Prostate gland (tissue), 2 donors: Measurements from ENCODE around the gene ACTN4. TPM values are rescaled to one million over a fixed set of nuclear protein-coding genes. Genes with fewer than 3 reads are reported as not detected.
A peak's percentile ranks its signal among the peaks of the same experiment; 100 is the strongest.

Experiments
- DNase-seq: peaks from one replicate; pipeline ENCODE4 v3.0.0-alpha.2; 2019; ENCODE audit warnings: low spot score
- H3K27ac ChIP-seq, 2 donors: fragments of 200-600 bp; sonication (generic); 2 replicates each; pipeline ENCODE4 v1.5.1; 2017 to 2019
- H3K27me3 ChIP-seq: fragments of 200-600 bp; sonication (generic); replicated peaks from 2 replicates; pipeline ENCODE4 v1.5.1; 2019; ENCODE audit not compliant: insufficient read depth
- H3K36me3 ChIP-seq, 2 donors: fragments of 200-600 bp; sonication (generic); 1 replicate in 1 of 2; 2 replicates in 1 of 2; pipeline versions ENCODE4 v1.5.1 to v1.8.1; 2017 to 2019
- H3K4me1 ChIP-seq: fragments of 200-600 bp; sonication (generic); replicated peaks from 2 replicates; pipeline ENCODE4 v1.5.1; 2019
- H3K4me3 ChIP-seq, 2 donors: fragments of 200-600 bp; sonication (generic); 2 replicates each; pipeline ENCODE4 v1.5.1; 2017 to 2019
- H3K9me3 ChIP-seq: fragments of 200-600 bp; sonication (generic); 2 replicates; pipeline ENCODE4 v1.5.1; 2017
- CTCF ChIP-seq, 4 experiments: fragments of 200-600 bp in 2 of 4; fragments of 450-650 bp in 2 of 4; sonication (generic) in 2 of 4; IDR thresholded peaks; 1 replicate in 3 of 4; 2 replicates in 1 of 4; pipeline ENCODE4 v1.5.1; 2016 to 2019; ENCODE audit warnings: antibody characterized with exemption in 4 of 4, mild to moderate bottlenecking in 2 of 4, moderate library complexity in 2 of 4
- POLR2A ChIP-seq: fragments of 450-650 bp; IDR thresholded peaks from one replicate; pipeline ENCODE4 v1.6.1; 2016; ENCODE audit warnings: antibody characterized with exemption, mild to moderate bottlenecking
- POLR2AphosphoS5 ChIP-seq: sonication (generic); formaldehyde crosslinking; IDR thresholded peaks from one replicate; pipeline ENCODE4 v1.6.1; 2017; ENCODE audit warnings: antibody characterized with exemption
- WGBS: methylation state at CpG from one replicate; pipeline ENCODE4 v1.1.5; 2018; 5-methylcytosine and 5-hydroxymethylcytosine counted together
- intact Hi-C: fragments of 100-400 bp; cut with DNase I; formaldehyde crosslinking; loops from one replicate; pipeline ENCODE4 v1.14.2; 2022
- total RNA-seq, 2 donors: library from RNA; depleted of rRNA; stranded (reverse); fragments of >200 nt; gene quantifications; one replicate each; pipeline ENCODE4 v1.1.0, GENCODE V29; 2016

ACTN4 gene
- total RNA-seq, 2 donors from 2014 or later: 312 to 330 TPM

- intact Hi-C loops: no loop called here
- DNase-seq: no peak
- peak overlapping the region; percentile 89 to 95 for H3K27ac ChIP-seq
- peaks cover 57% of the 10 kb centered on the region for H3K4me1 ChIP-seq
- no peaks in the 10 kb centered on the region for H3K9me3 ChIP-seq
- no peak overlapping the region for H3K4me3 ChIP-seq
- H3K36me3 ChIP-seq: no peaks in the 10 kb centered on the region
- WGBS: 82% methylated on average over 22 of the region's 22 CpGs
- TF ChIP-seq CTCF (IDR thresholded peaks at IDR 0.05) (no peak), POLR2A (no peak), POLR2AphosphoS5 (no peak)
- H3K27me3 ChIP-seq: no peaks in the 10 kb centered on the region
Observed at GRCh38 chr19:38663156-38663651, 15.8 kb downstream of the ACTN4 start.

GRCh38 chr19:38663957-38664502 is 16.6 kb downstream of the ACTN4 start:
- H3K4me1 ChIP-seq: peaks cover 54% of the 10 kb centered on the region
- peak; percentile 75 for TF ChIP-seq POLR2AphosphoS5
- TF ChIP-seq POLR2A: no peak
- H3K9me3 ChIP-seq: no peaks in the 10 kb centered on the region
- H3K27me3 ChIP-seq: no peaks in the 10 kb centered on the region
- H3K36me3 ChIP-seq: no peaks in the 10 kb centered on the region
- H3K4me3 ChIP-seq: no peak overlapping the region
- no peak for DNase-seq
- WGBS: 26% methylated on average over 19 of the region's 19 CpGs
- intact Hi-C loops: no loop called here
- H3K27ac ChIP-seq: peak overlapping the region; percentile 89 to 95

GRCh38 chr19:38664503-38665211 is 17.2 kb downstream of the ACTN4 start:
- Histone ChIP-seq H3K27me3 (no peaks in the 10 kb centered on the region), H3K4me1 (peaks cover 48% of the 10 kb centered on the region), H3K9me3 (no peaks in the 10 kb centered on the region), H3K36me3 (no peaks in the 10 kb centered on the region), H3K27ac (peak overlapping the region; percentile 89 to 95), H3K4me3 (no peak overlapping the region)
- no peak for TF ChIP-seq POLR2A
- TF ChIP-seq CTCF (IDR thresholded peaks at IDR 0.05): no peak
- no peak for TF ChIP-seq POLR2AphosphoS5
- intact Hi-C loops: no loop called here
- WGBS: 38% methylated on average over 6 of the region's 7 CpGs
- no peak for DNase-seq

GRCh38 chr19:38665219-38665931 is 17.9 kb downstream of the ACTN4 start:
- no peaks in the 10 kb centered on the region for H3K27me3 ChIP-seq
- no peak for TF ChIP-seq CTCF (IDR thresholded peaks at IDR 0.05)
- no peak for TF ChIP-seq POLR2A
- TF ChIP-seq POLR2AphosphoS5: no peak
- no peaks in the 10 kb centered on the region for H3K36me3 ChIP-seq
- no peak overlapping the region for H3K4me3 ChIP-seq
- no peaks in the 10 kb centered on the region for H3K9me3 ChIP-seq
- peak overlapping the region; percentile 89 to 95 for H3K27ac ChIP-seq
- DNase-seq: no peak
- intact Hi-C loops: no loop called here
- 70% methylated on average over 13 of the region's 13 CpGs for WGBS
- peaks cover 48% of the 10 kb centered on the region for H3K4me1 ChIP-seq

GRCh38 chr19:38665950-38666662 is 18.7 kb downstream of the ACTN4 start:
- DNase-seq: peak; percentile 67
- H3K27ac ChIP-seq: peak overlapping the region; percentile 89 to 95

More at GRCh38 chr19:38665950-38666662, 18.7 kb downstream of the ACTN4 start:
- no peaks in the 10 kb centered on the region for H3K36me3 ChIP-seq
- H3K9me3 ChIP-seq: no peaks in the 10 kb centered on the region
- no peak overlapping the region for H3K4me3 ChIP-seq
- no peak for TF ChIP-seq POLR2A
- no peak for TF ChIP-seq CTCF (IDR thresholded peaks at IDR 0.05)
- peak; percentile 52 for TF ChIP-seq POLR2AphosphoS5
- H3K27me3 ChIP-seq: no peaks in the 10 kb centered on the region
- WGBS: 28% methylated on average over 19 of the region's 19 CpGs
- intact Hi-C loops: no loop called here
- peaks cover 44% of the 10 kb centered on the region for H3K4me1 ChIP-seq
